HEK293T (cell line): ENCODE measurements around the gene PILRA.
"Not testable (repeated sequence)": the region's sequence is repeated elsewhere in the genome, so short reads cannot be mapped to it uniquely, and the experiment has no call there.

Experiments used
- CTCF ChIA-PET: fragments of 350-600 bp; formaldehyde crosslinking; extraction: SDS; loops from one replicate; lab custom pipeline; 2021; ENCODE audit warnings: antibody characterized with exemption, inconsistent platforms; lab: Yijun Ruan, JAX
- POLR2A ChIA-PET: fragments of 350-600 bp; formaldehyde crosslinking; extraction: SDS; loops from one replicate; lab custom pipeline; 2020; ENCODE audit warnings: antibody characterized with exemption, inconsistent platforms; lab: Yijun Ruan, JAX
- DNase-seq: peaks from one replicate; pipeline ENCODE4 v3.0.0; 2012; ENCODE audit warnings: mixed read lengths; ENCODE audit errors: extremely low spot score
- ARNT ChIP-seq: fragments of 450-650 bp; IDR thresholded peaks from 2 replicates; pipeline ENCODE4 v1.6.1; 2017; ENCODE audit warnings: mild to moderate bottlenecking
- BHLHE40 ChIP-seq: fragments of 450-650 bp; IDR thresholded peaks from 2 replicates; pipeline ENCODE4 v1.6.1; 2016; ENCODE audit warnings: mild to moderate bottlenecking, moderate library complexity, borderline replicate concordance
- CTBP1 ChIP-seq: fragments of 450-650 bp; IDR thresholded peaks from 2 replicates; pipeline ENCODE4 v1.6.1; 2016; ENCODE audit warnings: borderline replicate concordance
- ELF4 ChIP-seq: fragments of 450-650 bp; IDR thresholded peaks from 2 replicates; pipeline ENCODE4 v1.6.1; 2017; ENCODE audit warnings: antibody characterized with exemption
- FOXA1 ChIP-seq: fragments of 450-650 bp; IDR thresholded peaks from 2 replicates; pipeline ENCODE4 v1.6.1; 2016; ENCODE audit warnings: mild to moderate bottlenecking
- FOXK2 ChIP-seq: fragments of 450-650 bp; IDR thresholded peaks from 2 replicates; pipeline ENCODE4 v1.6.1; 2016; ENCODE audit warnings: mild to moderate bottlenecking
- FOXM1 ChIP-seq: fragments of 450-650 bp; IDR thresholded peaks from 2 replicates; pipeline ENCODE4 v1.6.1; 2017; ENCODE audit warnings: mild to moderate bottlenecking, borderline replicate concordance
- HDGF ChIP-seq: fragments of 450-650 bp; IDR thresholded peaks from 2 replicates; pipeline ENCODE4 v1.6.1; 2017; ENCODE audit warnings: antibody characterized with exemption, borderline replicate concordance
- L3MBTL2 ChIP-seq: fragments of 450-650 bp; conservative IDR thresholded peaks from 2 replicates; pipeline ENCODE4 v1.6.1; 2016; ENCODE audit warnings: mild to moderate bottlenecking
- LEF1 ChIP-seq: fragments of 450-650 bp; IDR thresholded peaks from 2 replicates; pipeline ENCODE4 v1.6.1; 2017; ENCODE audit warnings: mild to moderate bottlenecking, borderline replicate concordance
- NFRKB ChIP-seq: fragments of 450-650 bp; IDR thresholded peaks from 2 replicates; pipeline ENCODE4 v1.6.1; 2016; ENCODE audit warnings: mild to moderate bottlenecking, moderate library complexity
- PKNOX1 ChIP-seq: fragments of 450-650 bp; IDR thresholded peaks from 2 replicates; pipeline ENCODE4 v1.6.1; 2016
- SP1 ChIP-seq: fragments of 450-650 bp; IDR thresholded peaks from 2 replicates; pipeline ENCODE4 v1.6.1; 2017
- SUZ12 ChIP-seq: fragments of 450-650 bp; IDR thresholded peaks from 2 replicates; pipeline ENCODE4 v1.6.1; 2016; ENCODE audit warnings: mild to moderate bottlenecking
- TARDBP ChIP-seq: fragments of 450-650 bp; IDR thresholded peaks from 2 replicates; pipeline ENCODE4 v1.6.1; 2016
- ZNF384 ChIP-seq: fragments of 450-650 bp; IDR thresholded peaks from 2 replicates; pipeline ENCODE4 v1.6.1; 2016

The PILRA gene

GRCh38 chr7:100444311-100445278, 71.3 kb downstream of the PILRA start:
- POLR2A ChIA-PET = interaction anchor here (1.1 to 5.1 kb wide), 4 partner anchors 8 to 124 kb away, joined by 3 to 43 read pairs (median 6); partner anchors contain the start of genes MEPCE, PPP1R35, TSC22D4 and ZCWPW1
- no peak for TF ChIP-seq TARDBP
- no peak for TF ChIP-seq SUZ12
- no peak for TF ChIP-seq FOXM1
- DNase-seq = no peak
- CTCF ChIA-PET = interaction anchor here (0.6 to 1.3 kb wide), 5 partner anchors 10 to 390 kb away, joined by 3 to 8 read pairs (median 4); no protein-coding TSS in a partner anchor

GRCh38 chr7:100446040-100446439, 72.8 kb downstream of the PILRA start:
- ChIA-PET POLR2A (interaction anchor here (1.2 to 5.1 kb wide), 4 partner anchors 9 to 17 kb away, joined by 3 to 43 read pairs (median 7); partner anchors contain the start of genes MEPCE and ZCWPW1), CTCF (interaction anchor here (0.6 to 1.0 kb wide), 2 partner anchors 23 to 280 kb away, joined by 3 to 5 read pairs; no protein-coding TSS in a partner anchor)
- TF ChIP-seq SP1 = no peak
- TF ChIP-seq FOXA1 = no peak
- TF ChIP-seq FOXK2 = no peak
- no peak for TF ChIP-seq PKNOX1
- TF ChIP-seq BHLHE40 = no peak
- no peak for TF ChIP-seq FOXM1
- TF ChIP-seq CTBP1 = no peak
- no peak for TF ChIP-seq NFRKB
- DNase-seq = no peak

- DNase-seq, CTCF ChIA-PET: not testable (repeated sequence)
- POLR2A ChIA-PET = interaction anchor here (0.7 to 5.1 kb wide), 5 partner anchors 8 to 831 kb away, joined by 3 to 43 read pairs (median 3); partner anchors contain the start of genes MEPCE, TSC22D4, ZCWPW1 and ZSCAN25
Observed at GRCh38 chr7:100447363-100447762, 74.1 kb downstream of the PILRA start.

GRCh38 chr7:100449190-100449795, 76.0 kb downstream of the PILRA start:
- ChIA-PET CTCF (interaction anchor here (0.6 to 1.6 kb wide), 3 partner anchors 14 to 646 kb away, joined by 3 to 5 read pairs (median 4); no protein-coding TSS in a partner anchor), POLR2A (interaction anchor here (1.2 to 2.9 kb wide), 3 partner anchors 14 to 30 kb away, joined by 5 to 28 read pairs (median 25); partner anchors contain the start of genes MEPCE, PPP1R35, TSC22D4 and ZCWPW1)
- DNase-seq = no peak
- TF ChIP-seq ELF4 (no peak), NFRKB (no peak), FOXA1 (no peak), FOXK2 (no peak), ARNT (no peak), ZNF384 (no peak), LEF1 (no peak), SUZ12 (no peak), FOXM1 (no peak), TARDBP (no peak), BHLHE40 (no peak), PKNOX1 (no peak), CTBP1 (no peak), L3MBTL2 (no peak), SP1 (no peak), HDGF (no peak)
